Kidney (tissue), 14 donors: ENCODE results near the gene ZNF669. TPM values are rescaled to one million over a fixed set of nuclear protein-coding genes. Genes with fewer than 3 reads are reported as not detected.
A peak's percentile ranks its signal among the peaks of the same experiment; 100 is the strongest.
"Not testable (repeated sequence)": the region's sequence is repeated elsewhere in the genome, so short reads cannot be mapped to it uniquely, and the experiment has no call there.

Experiments used
- DNase-seq, 5 donors: peaks; one replicate each; pipeline ENCODE4 v3.0.0-alpha.2; 2013 to 2020
- FAIRE-seq: peaks from 2 replicates; lab custom pipeline; 2012; peaks lifted over from hg19 to GRCh38; lab: Jason Lieb, UNC
- H3K27ac ChIP-seq, 2 donors: one replicate each; pipeline ENCODE4 v1.7.0; 2013; ENCODE audit warnings: low read depth in 2 of 2, low read length in 2 of 2, inconsistent platforms in 1 of 2
- H3K27me3 ChIP-seq: one replicate; pipeline ENCODE4 v1.7.1; 2013; ENCODE audit warnings: low read length, inconsistent platforms; ENCODE audit not compliant: control insufficient read depth, insufficient read depth
- H3K36me3 ChIP-seq, 3 donors: one replicate each; pipeline versions ENCODE4 v1.7.0 to v1.7.1; 2013; ENCODE audit warnings: low read length in 3 of 3, control low read depth in 1 of 3, inconsistent platforms in 1 of 3; ENCODE audit not compliant: insufficient read depth in 3 of 3, control insufficient read depth in 2 of 3
- H3K4me1 ChIP-seq, 3 donors: one replicate each; pipeline versions ENCODE4 v1.7.0 to v1.7.1; 2013; ENCODE audit warnings: low read length in 3 of 3, inconsistent platforms in 1 of 3, low read depth in 1 of 3; ENCODE audit not compliant: control insufficient read depth in 2 of 3, insufficient read depth in 2 of 3
- H3K4me3 ChIP-seq, 3 donors: one replicate each; pipeline versions ENCODE4 v1.7.0 to v1.8.1; 2013; ENCODE audit warnings: low read length in 3 of 3, control low read depth in 1 of 3, inconsistent platforms in 1 of 3
- H3K9ac ChIP-seq, 3 donors: one replicate each; pipeline versions ENCODE4 v1.7.0 to v1.7.1; 2013; ENCODE audit warnings: low read length in 3 of 3, control low read depth in 1 of 3, inconsistent platforms in 1 of 3
- H3K9me3 ChIP-seq, 3 donors: one replicate each; pipeline versions ENCODE4 v1.7.0 to v1.7.1; 2013; ENCODE audit warnings: low read length in 3 of 3, control low read depth in 1 of 3, inconsistent platforms in 1 of 3; ENCODE audit not compliant: control insufficient read depth in 2 of 3, insufficient read depth in 1 of 3
- intact Hi-C: fragments of 100-400 bp; cut with DNase I; formaldehyde crosslinking; loops from one replicate; pipeline ENCODE4 v1.11.1; 2022
- polyA plus RNA-seq: library from polyadenylated mRNA; stranded (reverse); fragments of 350-450 nt; fragmentation: Illumina TruSeq; extraction: RNeasy Lipid Tissue Mini Kit (QIAGEN cat#74804); gene quantifications from one replicate; pipeline ENCODE4 v1.2.3, GENCODE V29; 2014; ENCODE audit warnings: low read depth, low replicate concordance; ENCODE audit not compliant: insufficient read depth
- total RNA-seq: library from RNA; stranded (reverse); fragmentation: NEBNext Ultra II Directional; extraction: Animal tissue kit (Norgen Biotek cat#: 25700); gene quantifications from one replicate; pipeline ENCODE4 v1.2.1, GENCODE V29; 2021
- TF ChIP-seq, protein P1 (sequence below): IDR thresholded peaks from 3 replicates; pipeline ENCODE4 v1.5.1; 2012; ENCODE audit warnings: mild to moderate bottlenecking, moderate library complexity, borderline replicate concordance; ENCODE audit not compliant: insufficient read depth; ENCODE audit errors: extremely low read depth
- donor health status: control.
- donor health status: control.
- donor health status: control.
- donor health status: control.
- donor health status: control.
- donor health status: DM: yes; HTN: yes; CAD: no.
- donor health status: Normal renal cell carcinoma (clear cell type).

The ZNF669 gene
- total and polyA plus RNA-seq, 2 donors from 2014 or later = 4.2 to 7.8 TPM

GRCh38 chr1:247126166-247126565 is 22.0 kb upstream of the ZNF669 start:
- not testable (repeated sequence) for H3K27ac ChIP-seq, H3K4me3 ChIP-seq, H3K4me1 ChIP-seq, H3K9me3 ChIP-seq, H3K9ac ChIP-seq, DNase-seq, H3K27me3 ChIP-seq, H3K36me3 ChIP-seq
- FAIRE-seq = peak; percentile 76
- intact Hi-C loops = loop anchor here (5.0 kb wide), 1 partner anchor 41 kb away; no protein-coding TSS in a partner anchor

DNA sequence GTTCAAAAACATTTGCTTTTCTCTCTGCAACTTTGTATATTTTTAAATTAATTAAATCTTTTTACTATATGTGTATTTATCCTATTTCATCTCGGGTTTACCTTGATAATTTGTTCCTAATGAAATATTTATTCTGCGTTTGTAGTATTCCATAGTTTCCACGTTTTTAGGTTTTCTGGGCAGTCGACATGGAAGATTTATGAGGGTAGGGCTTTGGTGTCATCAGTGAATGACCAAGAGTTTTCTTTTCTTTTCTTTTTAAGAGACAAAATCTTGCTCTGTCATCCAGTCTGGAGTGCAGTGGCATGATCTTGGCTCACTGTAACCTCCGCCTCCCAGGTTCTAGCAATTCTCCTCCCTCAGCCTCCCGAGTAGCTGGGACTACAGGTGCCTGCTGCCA is 17.2 kb upstream of the ZNF669 start:
- no peaks in the 10 kb centered on the region for H3K4me1 ChIP-seq
- no peaks in the 10 kb centered on the region for H3K27me3 ChIP-seq
- H3K36me3 ChIP-seq = no peaks in the 10 kb centered on the region
- no peak overlapping the region for H3K9ac ChIP-seq
- DNase-seq = no peak
- no peak overlapping the region for H3K4me3 ChIP-seq
- no peak overlapping the region for H3K27ac ChIP-seq
- TF ChIP-seq, protein P1, sequence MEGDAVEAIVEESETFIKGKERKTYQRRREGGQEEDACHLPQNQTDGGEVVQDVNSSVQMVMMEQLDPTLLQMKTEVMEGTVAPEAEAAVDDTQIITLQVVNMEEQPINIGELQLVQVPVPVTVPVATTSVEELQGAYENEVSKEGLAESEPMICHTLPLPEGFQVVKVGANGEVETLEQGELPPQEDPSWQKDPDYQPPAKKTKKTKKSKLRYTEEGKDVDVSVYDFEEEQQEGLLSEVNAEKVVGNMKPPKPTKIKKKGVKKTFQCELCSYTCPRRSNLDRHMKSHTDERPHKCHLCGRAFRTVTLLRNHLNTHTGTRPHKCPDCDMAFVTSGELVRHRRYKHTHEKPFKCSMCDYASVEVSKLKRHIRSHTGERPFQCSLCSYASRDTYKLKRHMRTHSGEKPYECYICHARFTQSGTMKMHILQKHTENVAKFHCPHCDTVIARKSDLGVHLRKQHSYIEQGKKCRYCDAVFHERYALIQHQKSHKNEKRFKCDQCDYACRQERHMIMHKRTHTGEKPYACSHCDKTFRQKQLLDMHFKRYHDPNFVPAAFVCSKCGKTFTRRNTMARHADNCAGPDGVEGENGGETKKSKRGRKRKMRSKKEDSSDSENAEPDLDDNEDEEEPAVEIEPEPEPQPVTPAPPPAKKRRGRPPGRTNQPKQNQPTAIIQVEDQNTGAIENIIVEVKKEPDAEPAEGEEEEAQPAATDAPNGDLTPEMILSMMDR = no peak
- H3K9me3 ChIP-seq = no peaks in the 10 kb centered on the region
- intact Hi-C loops = no loop called here
- no peak for FAIRE-seq

DNA sequence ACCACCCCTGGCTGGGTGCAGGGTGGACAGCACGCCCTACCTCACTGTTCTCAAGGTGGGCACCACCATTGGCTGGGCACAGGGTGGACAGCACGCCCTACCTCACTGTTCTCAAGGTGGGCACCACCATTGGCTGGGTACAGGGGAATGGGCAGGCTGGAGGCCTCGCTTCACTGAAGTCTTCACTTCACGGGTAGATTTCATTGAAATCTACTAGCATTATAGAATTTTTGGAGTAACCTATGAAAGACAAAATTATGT is 16.2 kb upstream of the ZNF669 start:
- DNase-seq, H3K4me3 ChIP-seq, H3K36me3 ChIP-seq, H3K9me3 ChIP-seq, H3K27ac ChIP-seq, FAIRE-seq, H3K27me3 ChIP-seq, H3K4me1 ChIP-seq, intact Hi-C loops, H3K9ac ChIP-seq: not testable (repeated sequence)

GRCh38 chr1:247119600-247120407 is 15.6 kb upstream of the ZNF669 start:
- FAIRE-seq (no peak), DNase-seq (no peak)
- Histone ChIP-seq H3K27me3 (no peaks in the 10 kb centered on the region), H3K36me3 (no peaks in the 10 kb centered on the region), H3K9me3 (no peaks in the 10 kb centered on the region), H3K9ac (no peak overlapping the region), H3K27ac (no peak overlapping the region), H3K4me1 (no peaks in the 10 kb centered on the region), H3K4me3 (no peak overlapping the region)
- TF ChIP-seq, protein P1 = no peak
- intact Hi-C loops = no loop called here
